ENCODE results near the gene LRCH1.

Gene LRCH1

DNA sequence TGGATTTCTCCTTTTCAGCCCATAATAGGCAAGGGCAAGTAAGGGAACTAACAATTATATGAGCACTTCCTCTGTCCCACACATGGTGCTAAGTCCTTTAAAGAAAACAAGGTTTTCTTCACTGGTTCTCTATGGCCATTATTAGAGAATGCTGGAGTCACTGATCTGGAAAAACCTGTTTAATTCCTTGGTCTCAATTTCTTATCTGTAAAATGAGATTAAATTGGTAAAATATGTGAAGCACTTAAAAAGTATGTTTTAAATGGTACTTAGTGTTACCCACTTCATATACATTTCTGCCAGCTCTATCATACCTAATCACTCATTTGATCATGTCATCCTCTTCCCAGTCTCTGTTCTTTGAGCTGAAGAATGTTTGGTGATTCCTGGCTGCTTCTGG lies 39.4 kb downstream of the LRCH1 start:
- no peak for TF ChIP-seq HDGF (IDR thresholded peaks at IDR 0.05; ENCODE audit: borderline replicate concordance)
- no peak for TF ChIP-seq SP1 (IDR thresholded peaks at IDR 0.05)
- no peak for TF ChIP-seq PKNOX1 (IDR thresholded peaks at IDR 0.05)
- no peak for TF ChIP-seq BHLHE40 (IDR thresholded peaks at IDR 0.05; ENCODE audit: borderline replicate concordance)
- TF ChIP-seq TARDBP (IDR thresholded peaks at IDR 0.05), result no peak
- TF ChIP-seq FOXK2 (IDR thresholded peaks at IDR 0.05), result no peak
- no peak for TF ChIP-seq NFRKB (IDR thresholded peaks at IDR 0.05)
- no peak for TF ChIP-seq L3MBTL2 (conservative IDR thresholded peaks at IDR 0.05)
- TF ChIP-seq CTBP1 (IDR thresholded peaks at IDR 0.05; ENCODE audit: borderline replicate concordance), result no peak
- TF ChIP-seq ZNF384 (IDR thresholded peaks at IDR 0.05), result no peak
- TF ChIP-seq ARNT (IDR thresholded peaks at IDR 0.05), result no peak
- no peak for TF ChIP-seq FOXM1 (IDR thresholded peaks at IDR 0.05; ENCODE audit: borderline replicate concordance)
- no peak for TF ChIP-seq LEF1 (IDR thresholded peaks at IDR 0.05; ENCODE audit: borderline replicate concordance)
- no peak for TF ChIP-seq FOXA1 (IDR thresholded peaks at IDR 0.05)
- TF ChIP-seq ELF4 (IDR thresholded peaks at IDR 0.05), result no peak
- no peak for TF ChIP-seq SUZ12 (IDR thresholded peaks at IDR 0.05)
- CTCF ChIA-PET, result no interaction called here
- no peak for DNase-seq (ENCODE audit: extremely low spot score)
- POLR2A ChIA-PET, result no interaction called here

DNA sequence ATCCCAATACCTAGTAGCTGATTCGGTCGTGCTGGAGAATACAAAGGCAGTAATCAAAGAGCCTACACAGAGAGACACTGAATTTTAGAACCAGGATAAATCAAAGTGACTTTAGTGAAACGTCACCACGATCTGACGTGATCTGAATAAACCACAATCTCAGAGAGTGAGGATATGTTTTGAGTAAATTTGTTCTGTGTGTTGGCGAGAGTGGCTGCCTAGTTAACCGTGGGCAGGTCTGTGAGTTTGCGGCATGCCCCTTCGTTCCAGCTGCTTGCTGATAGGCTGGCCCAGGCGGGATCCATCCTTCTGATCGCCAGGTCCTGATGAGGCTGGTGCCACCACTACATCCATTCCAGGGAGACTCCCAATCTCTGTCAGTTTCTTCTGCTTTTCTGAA lies 40.4 kb downstream of the LRCH1 start:
- POLR2A ChIA-PET, result no interaction called here
- CTCF ChIA-PET, result interaction anchor here (0.7 kb wide), 1 partner anchor 9 kb away, joined by 3 read pairs; no protein-coding TSS in a partner anchor
- TF ChIP-seq BHLHE40 (IDR thresholded peaks at IDR 0.05; ENCODE audit: borderline replicate concordance) (no peak), NFRKB (IDR thresholded peaks at IDR 0.05) (no peak), ELF4 (IDR thresholded peaks at IDR 0.05) (no peak), HDGF (IDR thresholded peaks at IDR 0.05; ENCODE audit: borderline replicate concordance) (no peak), L3MBTL2 (conservative IDR thresholded peaks at IDR 0.05) (no peak), CTBP1 (IDR thresholded peaks at IDR 0.05; ENCODE audit: borderline replicate concordance) (no peak), ARNT (IDR thresholded peaks at IDR 0.05) (no peak), SP1 (IDR thresholded peaks at IDR 0.05) (no peak), FOXA1 (IDR thresholded peaks at IDR 0.05) (no peak), LEF1 (IDR thresholded peaks at IDR 0.05; ENCODE audit: borderline replicate concordance) (no peak), TARDBP (IDR thresholded peaks at IDR 0.05) (no peak), ZNF384 (IDR thresholded peaks at IDR 0.05) (no peak), PKNOX1 (IDR thresholded peaks at IDR 0.05) (no peak), SUZ12 (IDR thresholded peaks at IDR 0.05) (no peak)
- no peak for DNase-seq (ENCODE audit: extremely low spot score)

DNA sequence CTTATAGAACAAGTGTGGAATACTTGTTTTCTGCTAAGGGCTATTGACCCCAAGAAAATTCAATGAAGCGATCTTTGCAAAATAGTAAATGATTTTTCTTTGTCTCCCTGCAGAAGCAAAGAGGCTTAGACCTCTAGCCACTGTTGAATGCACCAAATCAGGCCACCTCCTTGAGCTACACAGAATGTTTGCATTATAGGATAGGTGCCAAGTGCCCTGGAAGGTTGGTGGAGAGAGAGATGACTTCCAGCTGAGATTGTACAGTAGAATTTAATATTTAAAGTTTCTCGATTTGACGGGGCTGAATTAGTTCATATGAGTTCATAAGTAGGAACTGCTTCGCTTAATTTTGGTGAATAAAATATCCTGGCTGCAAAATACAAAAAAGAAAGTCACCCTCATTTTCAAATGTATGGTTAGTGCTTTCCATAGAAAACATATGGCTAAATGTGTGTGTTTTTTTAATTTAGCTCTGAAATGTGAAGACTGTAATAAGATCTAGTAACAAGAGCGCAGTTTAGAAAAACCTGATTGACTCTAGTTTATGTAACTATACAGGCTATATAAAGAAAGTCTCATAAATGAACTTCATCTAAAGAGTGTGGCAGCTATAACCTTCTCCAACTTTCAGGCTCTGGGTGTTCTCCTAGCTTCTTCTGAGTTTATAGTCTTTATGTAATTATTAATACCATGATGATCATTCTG lies 41.6 kb downstream of the LRCH1 start:
- DNase-seq (ENCODE audit: extremely low spot score), result no peak
- POLR2A ChIA-PET, result no interaction called here
- CTCF ChIA-PET, result no interaction called here
- TF ChIP-seq FOXM1 (IDR thresholded peaks at IDR 0.05; ENCODE audit: borderline replicate concordance) (no peak), HDGF (IDR thresholded peaks at IDR 0.05; ENCODE audit: borderline replicate concordance) (no peak), ARNT (IDR thresholded peaks at IDR 0.05) (no peak), LEF1 (IDR thresholded peaks at IDR 0.05; ENCODE audit: borderline replicate concordance) (no peak), FOXK2 (IDR thresholded peaks at IDR 0.05) (no peak)

- POLR2A ChIA-PET, result no interaction called here
- DNase-seq (ENCODE audit: extremely low spot score), result no peak
- CTCF ChIA-PET, result interaction anchor here (1.4 kb wide), 1 partner anchor 126 kb away, joined by 4 read pairs; no protein-coding TSS in a partner anchor
- TF ChIP-seq NFRKB (IDR thresholded peaks at IDR 0.05), result no peak
- TF ChIP-seq BHLHE40 (IDR thresholded peaks at IDR 0.05; ENCODE audit: borderline replicate concordance), result no peak
- TF ChIP-seq PKNOX1 (IDR thresholded peaks at IDR 0.05), result no peak
- TF ChIP-seq LEF1 (IDR thresholded peaks at IDR 0.05; ENCODE audit: borderline replicate concordance), result no peak
- no peak for TF ChIP-seq ELF4 (IDR thresholded peaks at IDR 0.05)
- TF ChIP-seq CTBP1 (IDR thresholded peaks at IDR 0.05; ENCODE audit: borderline replicate concordance), result no peak
- no peak for TF ChIP-seq TARDBP (IDR thresholded peaks at IDR 0.05)
- no peak for TF ChIP-seq L3MBTL2 (conservative IDR thresholded peaks at IDR 0.05)
- TF ChIP-seq ZNF384 (IDR thresholded peaks at IDR 0.05), result no peak
- no peak for TF ChIP-seq HDGF (IDR thresholded peaks at IDR 0.05; ENCODE audit: borderline replicate concordance)
- no peak for TF ChIP-seq FOXM1 (IDR thresholded peaks at IDR 0.05; ENCODE audit: borderline replicate concordance)
- no peak for TF ChIP-seq ARNT (IDR thresholded peaks at IDR 0.05)
- no peak for TF ChIP-seq SUZ12 (IDR thresholded peaks at IDR 0.05)
- TF ChIP-seq SP1 (IDR thresholded peaks at IDR 0.05), result no peak
- no peak for TF ChIP-seq FOXA1 (IDR thresholded peaks at IDR 0.05)
- TF ChIP-seq FOXK2 (IDR thresholded peaks at IDR 0.05), result no peak
Measured at GRCh38 chr13:46595136-46595884, 42.3 kb downstream of the LRCH1 start.

GRCh38 chr13:46595885-46596275 lies 42.9 kb downstream of the LRCH1 start:
- TF ChIP-seq FOXK2 (IDR thresholded peaks at IDR 0.05), result no peak
- CTCF ChIA-PET, result interaction anchor here (1.4 kb wide), 1 partner anchor 125 kb away, joined by 4 read pairs; no protein-coding TSS in a partner anchor
- DNase-seq (ENCODE audit: extremely low spot score), result no peak

DNA sequence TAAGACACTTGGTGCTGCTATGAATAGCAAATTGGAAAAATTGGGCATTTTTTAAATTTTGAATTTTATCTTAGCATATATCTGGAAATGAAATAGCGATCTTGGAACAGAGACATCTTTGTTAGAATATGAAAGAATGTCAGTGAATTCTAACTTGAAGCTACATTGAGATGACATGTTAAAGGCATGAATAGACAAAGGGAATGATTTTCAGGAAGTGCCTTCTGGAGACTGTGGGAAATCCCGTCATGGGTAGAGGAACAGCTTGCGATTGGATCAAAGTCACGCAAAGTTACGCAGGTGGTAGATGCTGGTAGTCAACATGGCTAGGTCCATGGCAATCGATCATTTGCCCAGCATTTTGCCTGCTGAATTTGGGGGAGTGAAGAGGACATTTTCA lies 43.5 kb downstream of the LRCH1 start:
- ChIA-PET POLR2A (no interaction called here), CTCF (interaction anchor here (1.4 kb wide), 1 partner anchor 124 kb away, joined by 4 read pairs; no protein-coding TSS in a partner anchor)
- TF ChIP-seq BHLHE40 (IDR thresholded peaks at IDR 0.05; ENCODE audit: borderline replicate concordance), result no peak
- TF ChIP-seq FOXK2 (IDR thresholded peaks at IDR 0.05), result no peak
- TF ChIP-seq FOXM1 (IDR thresholded peaks at IDR 0.05; ENCODE audit: borderline replicate concordance), result no peak
- TF ChIP-seq ELF4 (IDR thresholded peaks at IDR 0.05), result no peak
- no peak for TF ChIP-seq SUZ12 (IDR thresholded peaks at IDR 0.05)
- no peak for TF ChIP-seq CTBP1 (IDR thresholded peaks at IDR 0.05; ENCODE audit: borderline replicate concordance)
- no peak for TF ChIP-seq L3MBTL2 (conservative IDR thresholded peaks at IDR 0.05)
- no peak for TF ChIP-seq HDGF (IDR thresholded peaks at IDR 0.05; ENCODE audit: borderline replicate concordance)
- TF ChIP-seq LEF1 (IDR thresholded peaks at IDR 0.05; ENCODE audit: borderline replicate concordance), result no peak
- no peak for TF ChIP-seq ZNF384 (IDR thresholded peaks at IDR 0.05)

More at GRCh38 chr13:46595885-46596275, 42.9 kb downstream of the LRCH1 start:
- POLR2A ChIA-PET, result no interaction called here

More for the DNA sequence above, 43.5 kb downstream of the LRCH1 start:
- no peak for DNase-seq (ENCODE audit: extremely low spot score)

All from HEK293T (cell line).